Body of pancreas (tissue), 4 donors: ENCODE results near the gene KIAA0319L.

Experiments used
- CTCF ChIP-seq, 7 experiments: fragments of 450-650 bp in 4 of 7; fragments of 200-600 bp in 3 of 7; sonication (generic) in 3 of 7; IDR thresholded peaks; one replicate each; pipeline ENCODE4 v1.5.1; 2016 to 2019; ENCODE audit warnings: antibody characterized with exemption in 7 of 7
- POLR2A ChIP-seq, 3 donors: fragments of 450-650 bp; IDR thresholded peaks; one replicate each; pipeline ENCODE4 v1.6.1; 2016; ENCODE audit warnings: antibody characterized with exemption in 3 of 3, mild to moderate bottlenecking in 2 of 3

DNA sequence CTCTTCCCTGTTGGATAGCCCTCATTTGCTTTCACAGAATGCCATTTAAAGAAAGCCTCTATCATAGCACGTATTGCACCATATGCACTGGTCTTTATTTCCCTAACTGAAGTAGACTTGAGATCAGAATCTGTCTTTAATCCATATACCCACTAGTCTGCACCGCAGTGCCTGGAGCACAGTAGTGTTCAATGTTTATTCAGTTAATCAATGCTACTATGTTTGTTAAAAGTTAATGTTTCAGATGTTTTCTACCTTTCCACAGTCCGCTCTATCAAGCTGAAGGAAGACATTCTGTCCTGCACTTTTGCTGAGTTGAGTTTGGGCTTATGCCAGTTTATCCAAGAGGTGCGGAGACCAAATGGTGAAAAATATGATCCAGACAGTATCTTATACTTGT, 149.5 kb downstream of the KIAA0319L start:
- TF ChIP-seq POLR2A (IDR thresholded peaks at IDR 0.05) (no peak), CTCF (IDR thresholded peaks at IDR 0.05) (no peak)
